Posterior vena cava (tissue), 2 donors: ENCODE measurements around the gene DTX4. TPM values are rescaled to one million over a fixed set of nuclear protein-coding genes. Genes with fewer than 3 reads are reported as not detected.

ENCODE experiments used
- DNase-seq: peaks from one replicate; pipeline ENCODE4 v3.0.0-alpha.2; 2020; ENCODE audit warnings: low spot score
- intact Hi-C, 2 donors: fragments of 100-400 bp; cut with DNase I; formaldehyde crosslinking; loops; one replicate each; pipeline versions ENCODE4 v1.14.1 to v1.14.2; 2022 to 2023
- total RNA-seq, 2 donors: library from RNA; stranded (reverse); fragmentation: NEBNext Ultra II Directional; extraction: Animal tissue kit (Norgen Biotek cat#: 25700); gene quantifications; one replicate each; pipeline ENCODE4 v1.2.1, GENCODE V29; 2021
- donor health status: DM: yes; HTN: yes; CAD: no.
- donor health status: DM: yes; HTN: yes; CAD: no.

The DTX4 gene
- total RNA-seq, 2 donors from 2014 or later, result 1.9 to 2.0 TPM

DNA sequence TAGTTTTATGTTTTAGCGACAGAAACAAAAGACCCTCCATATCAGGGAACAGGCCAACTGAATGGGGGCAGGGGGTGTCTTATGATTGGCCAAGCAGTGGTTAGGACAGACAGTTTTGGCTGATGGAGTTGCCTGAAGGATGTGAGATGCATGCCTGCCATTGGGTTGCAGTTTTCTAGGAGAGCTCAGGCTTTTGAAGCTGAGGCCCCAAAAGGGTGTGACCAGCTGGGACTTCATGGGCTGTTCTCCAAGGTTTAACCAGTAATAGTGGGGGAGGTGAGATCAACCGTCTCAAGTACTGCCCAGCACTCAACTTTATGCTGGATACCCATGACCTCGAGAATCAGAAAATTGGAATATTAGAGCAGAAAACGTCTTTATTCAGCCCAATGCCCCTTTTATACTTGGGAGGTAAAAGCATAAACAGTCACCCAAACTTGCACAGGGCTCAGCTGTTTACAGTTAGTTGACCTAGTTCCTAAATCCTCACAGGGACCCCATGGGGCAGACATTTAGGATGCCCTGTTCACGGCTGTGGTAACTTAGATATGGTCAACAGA is 13.5 kb downstream of the DTX4 start:
- DNase-seq, result no peak
- intact Hi-C loops, result no loop called here

DNA sequence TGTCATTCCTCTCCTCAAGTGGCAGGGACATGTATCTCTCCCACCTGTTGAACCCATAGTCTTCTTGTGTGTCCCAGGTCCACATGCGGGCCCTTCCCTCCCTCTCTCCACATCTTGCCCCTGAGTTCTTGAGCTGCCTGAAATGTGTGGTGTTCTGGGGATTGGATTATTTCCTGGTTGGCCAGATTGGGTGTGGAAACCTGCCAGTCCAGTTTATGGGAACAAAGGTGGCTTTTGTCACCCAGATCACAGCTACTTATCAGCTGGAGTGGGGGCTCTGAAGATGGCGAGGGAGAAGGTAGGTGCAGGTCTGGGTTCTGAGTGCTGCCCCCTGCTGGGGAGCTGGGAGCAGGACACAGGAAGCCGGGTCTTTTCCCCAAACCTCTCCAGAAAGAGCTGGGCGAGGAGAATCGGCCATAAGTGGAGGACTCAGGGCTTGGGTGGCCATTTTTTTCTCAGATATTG is 14.2 kb downstream of the DTX4 start:
- DNase-seq, result no peak

DNA sequence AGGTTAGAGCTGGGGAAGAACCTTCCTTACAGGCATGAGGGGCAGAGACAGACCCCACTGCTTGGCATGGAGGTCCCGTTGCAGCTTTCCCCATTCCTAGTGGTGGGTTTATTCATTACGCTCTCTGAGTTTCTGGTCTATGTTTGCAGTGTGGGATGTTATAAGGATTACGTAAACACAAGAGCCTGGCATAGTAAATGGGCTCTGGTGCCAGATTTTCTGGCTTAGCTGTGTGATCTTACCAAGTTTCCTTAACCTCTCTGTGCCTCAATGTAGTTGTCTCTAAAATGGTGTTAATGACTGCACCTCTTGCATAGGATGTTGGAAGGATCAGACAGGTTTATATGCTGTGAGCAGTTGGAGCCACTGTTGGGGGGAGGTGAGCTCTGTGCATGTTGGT is 15.1 kb downstream of the DTX4 start:
- intact Hi-C loops, result no loop called here
- DNase-seq, result no peak

More for the DNA sequence above, 14.2 kb downstream of the DTX4 start:
- intact Hi-C loops, result no loop called here

- no peak for DNase-seq
- intact Hi-C loops, result no loop called here
These were observed 15.7 kb downstream of the DTX4 start for GRCh38 chr11:59187587-59187986.

DNA sequence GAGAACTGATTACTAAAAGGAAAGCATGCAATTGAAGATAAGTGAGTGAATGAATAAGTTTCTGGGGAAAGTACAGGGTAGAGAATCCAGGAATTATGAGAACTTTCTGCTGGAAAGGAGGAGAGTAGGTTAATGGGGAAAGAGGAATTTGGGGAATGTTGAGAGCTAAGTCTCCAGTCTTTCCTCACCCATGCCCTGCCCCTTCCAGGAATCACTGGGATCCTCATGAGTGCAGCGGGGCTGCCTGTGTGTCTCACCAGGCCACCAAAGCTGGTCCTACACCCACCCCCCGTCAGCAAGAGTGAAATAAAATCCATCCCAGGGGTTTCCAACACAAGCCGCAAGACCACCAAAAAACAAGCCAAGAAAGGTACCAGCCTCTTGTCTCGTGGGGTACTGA is 17.0 kb downstream of the DTX4 start:
- intact Hi-C loops, result no loop called here
- no peak for DNase-seq

- intact Hi-C loops, result no loop called here
- DNase-seq, result no peak
These were observed 18.1 kb downstream of the DTX4 start for GRCh38 chr11:59189986-59190385.

- DNase-seq, result no peak
- intact Hi-C loops, result no loop called here
These were observed 19.2 kb downstream of the DTX4 start for GRCh38 chr11:59191095-59191494.

DNA sequence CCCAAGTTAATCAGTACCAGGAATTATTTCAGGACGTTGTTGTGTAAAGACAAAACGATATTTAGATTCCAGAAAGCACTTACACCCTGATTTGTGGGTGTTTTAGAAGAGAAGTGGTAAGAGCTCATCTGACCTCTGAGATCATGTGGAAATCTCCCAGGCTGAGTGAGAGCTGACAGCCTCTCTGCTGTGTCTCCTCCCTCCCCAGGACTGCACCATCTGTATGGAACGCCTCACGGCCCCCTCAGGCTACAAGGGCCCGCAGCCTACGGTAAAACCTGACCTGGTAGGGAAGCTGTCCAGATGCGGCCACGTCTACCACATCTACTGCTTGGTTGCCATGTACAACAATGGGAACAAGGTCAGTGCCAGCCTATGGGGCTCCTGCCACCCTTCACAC is 20.0 kb downstream of the DTX4 start:
- intact Hi-C loops, result no loop called here

GRCh38 chr11:59192446-59193020 is 20.6 kb downstream of the DTX4 start:
- intact Hi-C loops, result no loop called here
- DNase-seq, result no peak

More for the DNA sequence above, 20.0 kb downstream of the DTX4 start:
- no peak for DNase-seq

- intact Hi-C loops, result no loop called here
- no peak for DNase-seq
These were observed 21.7 kb downstream of the DTX4 start for GRCh38 chr11:59193587-59194130.

- intact Hi-C loops, result no loop called here
These were observed 23.7 kb downstream of the DTX4 start for GRCh38 chr11:59195586-59195985.

GRCh38 chr11:59196777-59197176 is 24.8 kb downstream of the DTX4 start:
- intact Hi-C loops, result no loop called here
- no peak for DNase-seq

More at GRCh38 chr11:59195586-59195985, 23.7 kb downstream of the DTX4 start:
- no peak for DNase-seq

DNA sequence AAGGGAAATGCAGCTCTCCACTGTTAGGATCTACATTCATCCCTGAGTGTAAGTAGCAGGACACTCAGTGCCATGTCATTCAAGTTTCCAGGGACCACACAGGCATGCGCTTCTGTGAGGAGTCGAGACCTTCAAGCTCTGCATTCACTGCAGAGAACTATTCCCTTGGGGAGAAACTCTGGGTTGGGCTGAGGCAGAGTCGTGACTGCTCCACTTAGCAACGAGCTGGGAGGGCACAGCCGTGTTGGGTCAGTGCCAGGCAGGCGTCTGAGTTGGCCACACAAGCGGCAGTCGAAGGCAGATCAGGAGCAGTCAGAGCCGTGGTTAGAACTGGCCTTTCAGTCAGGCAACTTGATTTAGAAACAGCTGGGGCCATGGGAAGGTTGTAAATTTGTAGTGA is 26.1 kb downstream of the DTX4 start:
- intact Hi-C loops, result no loop called here
- DNase-seq, result peak; percentile 92

- intact Hi-C loops, result no loop called here
These were observed 26.8 kb downstream of the DTX4 start for GRCh38 chr11:59198726-59199125.

GRCh38 chr11:59199546-59200422 is 27.9 kb downstream of the DTX4 start:
- DNase-seq, result no peak
- intact Hi-C loops, result loop anchor here in 1 of 2 donors (10.0 kb wide), 1 partner anchor 85 kb away; no protein-coding TSS in a partner anchor

More at GRCh38 chr11:59198726-59199125, 26.8 kb downstream of the DTX4 start:
- no peak for DNase-seq

- intact Hi-C loops, result loop anchor here in 1 of 2 donors (10.0 kb wide), 1 partner anchor 84 kb away; no protein-coding TSS in a partner anchor
- DNase-seq, result no peak
These were observed 28.5 kb downstream of the DTX4 start for GRCh38 chr11:59200423-59200746.

- intact Hi-C loops, result loop anchor here in 1 of 2 donors (10.0 kb wide), 1 partner anchor 83 kb away; no protein-coding TSS in a partner anchor
- DNase-seq, result no peak
These were observed 29.4 kb downstream of the DTX4 start for GRCh38 chr11:59201353-59201752.

DNA sequence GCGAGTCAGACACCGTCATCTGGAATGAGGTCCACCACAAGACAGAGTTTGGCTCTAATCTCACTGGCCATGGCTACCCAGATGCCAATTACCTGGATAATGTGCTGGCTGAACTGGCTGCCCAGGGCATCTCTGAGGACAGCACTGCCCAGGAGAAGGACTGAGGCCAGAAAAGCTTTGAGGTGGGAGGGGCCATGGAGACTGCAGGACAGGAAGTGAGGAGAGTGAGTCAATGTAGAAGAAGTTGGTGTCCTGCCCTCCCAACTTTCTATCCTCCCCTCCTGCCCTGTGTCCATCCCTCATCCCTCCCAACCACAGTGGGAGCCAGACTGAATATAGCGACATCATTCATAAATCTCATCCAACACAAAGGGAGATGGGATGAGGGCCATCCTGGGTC is 32.8 kb downstream of the DTX4 start:
- intact Hi-C loops, result loop anchor here (2.0 to 10.0 kb wide), 3 partner anchors 32 to 80 kb away; partner anchors contain the start of gene DTX4 (in 2 of the 2)

GRCh38 chr11:59205648-59206047 is 33.7 kb downstream of the DTX4 start:
- no peak for DNase-seq
- intact Hi-C loops, result loop anchor here (2.0 to 10.0 kb wide), 3 partner anchors 33 to 79 kb away; partner anchors contain the start of gene DTX4 (in 2 of the 2)

More for the DNA sequence above, 32.8 kb downstream of the DTX4 start:
- DNase-seq, result no peak

DNA sequence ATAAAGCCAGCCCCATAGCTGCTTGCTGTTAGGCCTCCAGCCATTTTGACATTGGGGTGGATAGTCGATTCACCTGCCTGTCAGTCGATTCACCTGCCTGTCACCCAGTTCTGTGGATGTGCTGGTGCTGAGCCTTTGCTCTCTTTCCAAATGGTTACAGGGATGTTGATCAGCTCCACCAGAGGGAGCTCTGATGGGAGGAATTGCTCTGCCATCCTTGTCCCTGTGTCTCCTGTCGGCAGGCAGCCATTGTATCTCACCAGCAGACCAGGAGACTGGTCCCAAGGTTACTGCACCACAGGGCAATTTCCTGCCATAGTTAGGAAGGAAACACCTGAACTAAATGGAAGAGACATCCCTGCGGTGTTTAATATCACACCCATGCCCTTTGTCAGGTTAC is 34.7 kb downstream of the DTX4 start:
- DNase-seq, result no peak
- intact Hi-C loops, result loop anchor here (5.0 to 10.0 kb wide), 2 partner anchors 34 to 78 kb away; partner anchors contain the start of gene DTX4 (in 1 of the 2)
